Sigmoid colon (tissue), 4 donors: ENCODE data around the gene LALBA.

Experiments used
- CTCF ChIP-seq, 4 experiments: fragments of 450-650 bp in 3 of 4; fragments of 200-600 bp in 1 of 4; IDR thresholded peaks; one replicate each; pipeline ENCODE4 v1.5.1; 2016 to 2019; ENCODE audit warnings: antibody characterized with exemption in 4 of 4, mild to moderate bottlenecking in 3 of 4, moderate library complexity in 2 of 4
- EP300 ChIP-seq, 4 donors: sonication (generic); formaldehyde crosslinking; IDR thresholded peaks; one replicate each; pipeline ENCODE4 v1.6.1; 2017; ENCODE audit warnings: antibody characterized with exemption in 4 of 4
- POLR2A ChIP-seq, 2 donors: fragments of 450-650 bp; IDR thresholded peaks; one replicate each; pipeline ENCODE4 v1.6.1; 2016; ENCODE audit warnings: antibody characterized with exemption in 2 of 2, mild to moderate bottlenecking in 2 of 2, moderate library complexity in 2 of 2
- POLR2AphosphoS5 ChIP-seq, 4 donors: sonication (generic); formaldehyde crosslinking; IDR thresholded peaks; one replicate each; pipeline ENCODE4 v1.6.1; 2017; ENCODE audit warnings: antibody characterized with exemption in 4 of 4

- TF ChIP-seq CTCF (IDR thresholded peaks at IDR 0.05) (no peak), POLR2A (IDR thresholded peaks at IDR 0.05) (no peak), EP300 (IDR thresholded peaks at IDR 0.05) (no peak), POLR2AphosphoS5 (IDR thresholded peaks at IDR 0.05) (no peak)
Measured at GRCh38 chr12:48613321-48613720, 43.5 kb upstream of the LALBA start.
